Measurements from ENCODE around the gene HSP90AB1.

DNA sequence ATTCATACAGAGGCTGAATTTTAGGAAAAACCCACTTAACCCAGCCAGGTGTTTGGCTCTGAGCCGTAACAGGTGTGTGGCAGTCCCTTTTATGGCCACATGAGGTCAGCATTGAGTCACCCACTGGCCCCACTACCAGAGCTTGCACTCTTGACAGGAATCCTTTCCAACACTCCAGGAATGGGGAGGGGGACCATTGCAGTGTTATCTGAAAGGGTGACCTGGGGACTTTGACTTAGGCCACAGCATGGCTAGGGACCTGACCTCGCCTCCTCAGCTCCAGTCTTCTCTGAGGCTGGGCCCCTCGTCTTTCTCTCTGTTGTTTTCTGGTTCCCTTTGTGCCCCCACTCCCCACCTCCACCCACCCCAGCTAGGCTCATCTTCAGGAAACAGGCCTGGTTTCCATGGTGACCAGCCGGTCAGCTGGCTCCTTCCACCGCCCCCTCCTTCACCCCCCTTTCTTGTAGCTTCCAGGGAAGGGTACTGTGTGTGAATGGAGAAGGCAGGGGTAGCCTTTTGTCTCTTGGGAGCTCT is 21.3 kb downstream of the HSP90AB1 start:
- TF ChIP-seq, protein P1, sequence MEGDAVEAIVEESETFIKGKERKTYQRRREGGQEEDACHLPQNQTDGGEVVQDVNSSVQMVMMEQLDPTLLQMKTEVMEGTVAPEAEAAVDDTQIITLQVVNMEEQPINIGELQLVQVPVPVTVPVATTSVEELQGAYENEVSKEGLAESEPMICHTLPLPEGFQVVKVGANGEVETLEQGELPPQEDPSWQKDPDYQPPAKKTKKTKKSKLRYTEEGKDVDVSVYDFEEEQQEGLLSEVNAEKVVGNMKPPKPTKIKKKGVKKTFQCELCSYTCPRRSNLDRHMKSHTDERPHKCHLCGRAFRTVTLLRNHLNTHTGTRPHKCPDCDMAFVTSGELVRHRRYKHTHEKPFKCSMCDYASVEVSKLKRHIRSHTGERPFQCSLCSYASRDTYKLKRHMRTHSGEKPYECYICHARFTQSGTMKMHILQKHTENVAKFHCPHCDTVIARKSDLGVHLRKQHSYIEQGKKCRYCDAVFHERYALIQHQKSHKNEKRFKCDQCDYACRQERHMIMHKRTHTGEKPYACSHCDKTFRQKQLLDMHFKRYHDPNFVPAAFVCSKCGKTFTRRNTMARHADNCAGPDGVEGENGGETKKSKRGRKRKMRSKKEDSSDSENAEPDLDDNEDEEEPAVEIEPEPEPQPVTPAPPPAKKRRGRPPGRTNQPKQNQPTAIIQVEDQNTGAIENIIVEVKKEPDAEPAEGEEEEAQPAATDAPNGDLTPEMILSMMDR (IDR thresholded peaks at IDR 0.05; ENCODE audit: low read depth, low read length, poor library complexity, severe bottlenecking): peak; percentile 96
- no peak for TF ChIP-seq EZH2phosphoT487 (IDR thresholded peaks at IDR 0.05; ENCODE audit: borderline replicate concordance, low read length)
